Measurements from ENCODE around the gene LTBR. TPM values are rescaled to one million over a fixed set of nuclear protein-coding genes. Genes with fewer than 3 reads are reported as not detected.

LTBR gene
- total RNA-seq, 1 experiment from 2014 or later: 3.1 TPM

- H3K4me1 ChIP-seq (ENCODE audit: control insufficient read depth, insufficient read depth, low read length): peaks cover 85% of the 10 kb centered on the region
Observed at GRCh38 chr12:6373022-6373787, 10.8 kb upstream of the LTBR start.

More at GRCh38 chr12:6373022-6373787, 10.8 kb upstream of the LTBR start:
- BruUV-seq (replicated peaks): no TSS peak
- intact Hi-C loops (cut with micrococcal nuclease; ENCODE audit: unreplicated experiment): loop anchor here (5.0 kb wide), 1 partner anchor 36 kb away; no protein-coding TSS in a partner anchor
- ChIA-PET CTCF (no interaction called here), POLR2A (interaction anchor here (0.6 kb wide), 1 partner anchor 39 kb away, joined by 3 read pairs; no protein-coding TSS in a partner anchor)
- H3K36me3 ChIP-seq (ENCODE audit: control insufficient read depth, insufficient read depth, low read length): no peaks in the 10 kb centered on the region
- peak overlapping the region; percentile 95 for H3K27ac ChIP-seq (ENCODE audit: low read length)
- DNase-seq (ENCODE audit: low read depth, low spot score) (no peak), ATAC-seq (no peak)
- peak overlapping the region; percentile 2 to 18; a peak in 3 of 4 replicates for H3K4me3 ChIP-seq (ENCODE audit: low read depth in 2 of 2, low read length in 2 of 2)
- no peaks in the 10 kb centered on the region for H3K9me3 ChIP-seq (ENCODE audit: control insufficient read depth, insufficient read depth, low read depth, low read length)
- no peak for TF ChIP-seq CTCF (IDR thresholded peaks at IDR 0.05)
- no peak for TF ChIP-seq REST (IDR thresholded peaks at IDR 0.05; ENCODE audit: insufficient read depth in 1 of 2, low read depth in 2 of 2, low read length in 1 of 2)
- TF ChIP-seq POLR2AphosphoS5 (IDR thresholded peaks at IDR 0.05; ENCODE audit: low read depth, low read length): no peak
- no peak for TF ChIP-seq SIN3A (IDR thresholded peaks at IDR 0.05; ENCODE audit: borderline replicate concordance, insufficient read depth, low read depth, low read length)
- TF ChIP-seq TCF7L2 (IDR thresholded peaks at IDR 0.05; ENCODE audit: low read depth, low read length): no peak
- no peaks in the 10 kb centered on the region for H3K27me3 ChIP-seq (ENCODE audit: control insufficient read depth, insufficient read depth, low read length)
- in situ Hi-C loops (cut with HindIII; ENCODE audit: low pct_unique_long_range_greater_than_20kb, low sequenced_read_pairs): no loop called here
